GM19023 (cell line): ENCODE measurements around the gene LRRC72.
"Not testable (repeated sequence)": the region's sequence is repeated elsewhere in the genome, so short reads cannot be mapped to it uniquely, and the experiment has no call there.

ENCODE experiments used
- ATAC-seq: cut with Tn5 transposase; IDR thresholded peaks from one replicate; pipeline ENCODE4 v1.9.1; 2021; ENCODE audit warnings: mild to moderate bottlenecking, moderate library complexity; ENCODE audit not compliant: unreplicated experiment

Gene LRRC72

DNA sequence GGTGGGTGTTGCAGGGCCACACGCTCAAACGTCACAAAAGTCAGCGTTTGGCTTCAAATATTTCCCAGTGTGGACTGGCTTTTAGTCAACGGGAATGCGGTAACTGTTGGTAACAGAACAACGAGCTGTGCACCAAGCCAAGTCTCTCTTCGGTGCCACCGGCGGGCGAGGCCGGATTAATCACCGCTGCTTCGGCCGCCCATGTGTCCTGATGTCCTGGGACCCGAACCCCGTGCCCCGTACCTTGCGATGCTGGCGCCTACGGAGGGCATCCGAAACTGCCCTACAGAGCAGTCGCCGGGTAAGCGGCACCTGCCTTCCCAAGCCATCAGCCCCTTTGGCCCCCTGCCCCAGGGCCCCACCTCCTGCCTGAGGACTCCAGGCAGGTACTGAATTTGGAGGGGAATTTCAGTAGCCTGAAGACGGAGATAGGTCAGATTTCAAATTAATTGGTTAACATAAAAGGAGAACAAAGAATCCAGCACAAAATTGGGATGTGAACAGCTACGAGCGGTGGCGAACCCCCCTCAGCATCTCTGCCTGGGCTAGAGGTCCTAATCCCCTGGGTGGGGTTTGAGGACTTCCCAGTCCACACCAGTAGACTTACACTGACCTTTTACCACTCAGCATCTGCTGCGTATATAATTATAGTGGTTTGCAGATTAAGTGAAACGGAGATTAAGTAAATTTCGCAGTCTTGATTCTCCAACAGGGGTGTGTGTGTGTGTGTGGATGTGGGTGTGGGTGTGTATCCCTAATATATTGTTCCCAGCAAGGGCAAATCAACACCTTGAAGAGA is at the start of gene LRRC72:
LRRC72 (plus strand) TSS at position 84 of the 799 bp plus-strand sequence; CDS start at position 212, 128 bp downstream.
- no peak for ATAC-seq

DNA sequence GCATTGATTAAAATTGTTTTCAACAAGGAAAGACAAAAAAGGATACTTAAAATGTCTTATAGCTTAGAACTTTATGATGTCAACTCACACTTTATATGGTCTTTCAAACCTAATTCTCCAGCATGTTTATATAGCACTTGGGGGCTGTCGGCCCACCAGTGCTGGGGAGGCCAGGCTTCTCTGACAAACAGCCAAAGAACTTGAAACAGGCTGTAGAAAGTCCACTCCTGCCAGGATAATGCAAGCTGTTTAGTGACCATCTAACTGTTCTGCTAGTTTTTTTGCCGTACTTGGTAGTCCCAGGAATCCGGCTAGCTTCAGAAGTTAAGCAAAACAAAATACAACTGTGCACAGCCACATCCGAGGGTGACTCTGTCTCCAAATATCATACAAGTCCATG is 47.5 kb upstream of the LRRC72 start:
- no peak for ATAC-seq

- no peak for ATAC-seq
Measured at GRCh38 chr7:16479591-16479990, 47.0 kb upstream of the LRRC72 start.

- ATAC-seq = no peak
Measured at GRCh38 chr7:16484453-16485158, 42.0 kb upstream of the LRRC72 start.

GRCh38 chr7:16491148-16491547 is 35.5 kb upstream of the LRRC72 start:
- ATAC-seq = no peak

- ATAC-seq = no peak
Measured at GRCh38 chr7:16492513-16493062, 34.0 kb upstream of the LRRC72 start.

GRCh38 chr7:16493266-16493665 is 33.4 kb upstream of the LRRC72 start:
- ATAC-seq = no peak

- ATAC-seq = no peak
Measured at GRCh38 chr7:16494551-16494950, 32.1 kb upstream of the LRRC72 start.

GRCh38 chr7:16494955-16495719 is 31.5 kb upstream of the LRRC72 start:
- no peak for ATAC-seq

GRCh38 chr7:16498122-16498521 is 28.5 kb upstream of the LRRC72 start:
- ATAC-seq = no peak

DNA sequence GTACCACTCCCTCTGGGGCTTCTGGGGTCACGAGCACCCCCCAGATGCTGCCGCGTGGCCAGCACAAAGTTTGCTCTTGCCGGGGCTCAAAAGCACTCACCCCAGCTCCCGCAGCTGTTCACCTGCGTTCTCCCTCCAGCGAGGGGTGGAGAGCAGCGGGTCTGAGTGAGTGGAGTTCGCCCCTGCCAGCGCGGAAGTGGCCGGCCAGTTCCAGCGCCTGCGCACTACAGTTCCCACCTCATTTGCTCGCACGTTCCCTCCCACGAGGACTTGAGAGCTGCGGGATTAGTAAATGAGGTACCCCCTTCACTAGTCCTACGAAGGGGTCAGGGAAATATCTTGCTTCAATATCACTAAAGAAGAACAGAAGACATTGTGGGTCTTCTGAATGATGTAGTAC is 24.3 kb upstream of the LRRC72 start:
- ATAC-seq = no peak

DNA sequence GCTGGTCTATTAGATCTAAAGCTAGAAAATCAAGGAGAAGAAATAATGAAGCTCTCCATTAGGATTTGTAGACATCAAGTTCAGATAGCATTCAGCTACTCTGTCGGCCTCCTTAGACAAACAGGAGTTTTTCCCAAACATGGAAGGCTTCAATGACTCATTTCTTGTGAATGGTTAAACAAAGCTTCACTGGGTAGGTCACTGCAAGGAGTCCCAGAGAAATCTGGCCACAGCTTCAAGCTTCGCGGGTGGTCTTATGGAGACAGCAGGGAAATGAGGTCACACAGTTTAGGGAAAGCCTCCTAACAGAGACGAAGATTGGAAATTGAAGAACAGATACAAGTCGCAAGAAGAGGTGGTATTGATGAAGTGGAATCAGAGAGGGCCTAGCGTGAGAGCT is 22.6 kb upstream of the LRRC72 start:
- ATAC-seq = no peak

- ATAC-seq = not testable (repeated sequence)
Measured at GRCh38 chr7:16506422-16506821, 20.2 kb upstream of the LRRC72 start.

- ATAC-seq = no peak
Measured at GRCh38 chr7:16509829-16510228, 16.8 kb upstream of the LRRC72 start.

- ATAC-seq = no peak
Measured at GRCh38 chr7:16511314-16511713, 15.3 kb upstream of the LRRC72 start.

DNA sequence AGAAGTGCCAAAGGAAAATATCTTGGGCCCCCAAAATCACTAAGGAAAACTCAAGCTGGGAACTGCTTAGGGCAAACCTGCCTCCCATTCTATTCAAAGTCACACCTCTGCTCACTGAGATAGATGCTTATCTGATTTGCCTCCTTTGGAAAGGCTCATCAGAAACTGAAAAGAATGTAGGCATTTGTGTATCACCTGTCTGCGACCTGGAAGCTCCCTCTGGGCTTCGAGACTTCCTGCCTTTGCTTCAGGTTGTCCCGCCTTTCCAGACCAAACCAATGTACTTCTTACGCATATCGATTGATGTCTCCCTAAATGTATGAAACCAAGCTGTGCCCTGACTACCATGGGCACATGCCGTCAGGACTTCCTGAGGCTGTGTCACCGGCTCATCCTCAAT is 14.5 kb upstream of the LRRC72 start:
- ATAC-seq = no peak

GRCh38 chr7:16514271-16514670 is 12.4 kb upstream of the LRRC72 start:
- ATAC-seq = no peak

DNA sequence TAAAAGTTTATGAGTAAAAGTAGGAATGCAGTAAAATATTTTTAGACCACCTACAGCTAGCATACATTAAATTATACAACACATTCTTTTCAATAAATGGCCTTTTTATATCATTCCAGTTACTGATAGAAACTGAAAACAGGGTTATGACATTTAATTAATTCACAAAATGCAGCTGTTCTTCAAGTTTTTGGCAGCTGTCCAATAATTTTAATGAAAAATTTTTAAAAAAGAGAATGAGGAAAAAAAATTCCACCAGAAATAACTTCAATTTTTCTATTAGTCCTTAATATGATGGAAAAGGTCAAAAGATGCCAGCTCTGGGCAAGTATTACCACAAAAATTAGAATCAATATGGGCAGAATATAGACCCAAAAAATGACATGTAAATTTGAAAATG is 11.9 kb upstream of the LRRC72 start:
- ATAC-seq = no peak

GRCh38 chr7:16515785-16516685 is 10.6 kb upstream of the LRRC72 start:
- no peak for ATAC-seq

GRCh38 chr7:16519985-16520384 is 6.6 kb upstream of the LRRC72 start:
- not testable (repeated sequence) for ATAC-seq
